ENCODE data around the gene MS4A3. TPM values are rescaled to one million over a fixed set of nuclear protein-coding genes. Genes with fewer than 3 reads are reported as not detected.

The MS4A3 gene
- total RNA-seq, 1 experiment from 2014 or later = not detected

GRCh38 chr11:60119710-60120109 is 63.2 kb downstream of the MS4A3 start:
- no peak for DNase-seq
- no peaks in the 10 kb centered on the region for H3K27me3 ChIP-seq (ENCODE audit: low read length)
- no peak overlapping the region for H3K4me3 ChIP-seq (ENCODE audit: low read length)
- no peak overlapping the region for H2AFZ ChIP-seq (ENCODE audit: low read length)
- no peaks in the 10 kb centered on the region for H3K36me3 ChIP-seq (ENCODE audit: insufficient read depth, low read length)
- no peaks in the 10 kb centered on the region for H3K9me2 ChIP-seq (replicated peaks; ENCODE audit: insufficient read depth, low read length)
- no peaks in the 10 kb centered on the region for H3K79me2 ChIP-seq (ENCODE audit: low read length)
- H3K4me1 ChIP-seq (ENCODE audit: low read length) = no peaks in the 10 kb centered on the region; the same call in 1 of the 2 replicates
- no peaks in the 10 kb centered on the region for H4K20me1 ChIP-seq (ENCODE audit: insufficient read depth, low read depth, low read length)
- H3K4me2 ChIP-seq (ENCODE audit: low read depth, low read length, poor library complexity, severe bottlenecking) = no peak overlapping the region
- H3K9me3 ChIP-seq (ENCODE audit: low read length) = no peaks in the 10 kb centered on the region
- no peak overlapping the region for H3K9ac ChIP-seq (ENCODE audit: low read length)
- H3K27ac ChIP-seq (ENCODE audit: low read length) = no peak overlapping the region

Other genes with a start within 250 kb of the MS4A3 start
- gene MRPL16, start 245.9 kb upstream of the MS4A3 start, total RNA-seq (2014; rRNA removed; shearing (Covaris generic); ENCODE audit: low replicate concordance) = 70.1 and 81.6 TPM in 2 replicates
- not detected in 2 replicates for gene CBLIF, start 211.2 kb upstream of the MS4A3 start, total RNA-seq (2014; rRNA removed; shearing (Covaris generic); ENCODE audit: low replicate concordance)
- gene TCN1, start 190.2 kb upstream of the MS4A3 start, total RNA-seq (2014; rRNA removed; shearing (Covaris generic); ENCODE audit: low replicate concordance) = not detected in 2 replicates
- not detected in 2 replicates for gene OOSP3, start 177.9 kb upstream of the MS4A3 start, total RNA-seq (2014; rRNA removed; shearing (Covaris generic); ENCODE audit: low replicate concordance)
- not detected in 2 replicates for gene OOSP1, start 118.2 kb upstream of the MS4A3 start, total RNA-seq (2014; rRNA removed; shearing (Covaris generic); ENCODE audit: low replicate concordance)
- gene OOSP4A, start 92.6 kb upstream of the MS4A3 start, total RNA-seq (2014; rRNA removed; shearing (Covaris generic); ENCODE audit: low replicate concordance) = not detected in 2 replicates
- gene OOSP4B, start 39.5 kb upstream of the MS4A3 start, total RNA-seq (2014; rRNA removed; shearing (Covaris generic); ENCODE audit: low replicate concordance) = not detected in 2 replicates
- not detected in 2 replicates for gene OOSP2, start 16.3 kb upstream of the MS4A3 start, total RNA-seq (2014; rRNA removed; shearing (Covaris generic); ENCODE audit: low replicate concordance)
- gene MS4A2, start 32.0 kb downstream of the MS4A3 start, total RNA-seq (2014; rRNA removed; shearing (Covaris generic); ENCODE audit: low replicate concordance) = not detected in 2 replicates
- not detected in 2 replicates for gene MS4A6A, start 126.4 kb downstream of the MS4A3 start, total RNA-seq (2014; rRNA removed; shearing (Covaris generic); ENCODE audit: low replicate concordance)
- not detected in 2 replicates for gene MS4A4E, start 186.5 kb downstream of the MS4A3 start, total RNA-seq (2014; rRNA removed; shearing (Covaris generic); ENCODE audit: low replicate concordance)
- not detected in 2 replicates for gene MS4A4A, start 224.0 kb downstream of the MS4A3 start, total RNA-seq (2014; rRNA removed; shearing (Covaris generic); ENCODE audit: low replicate concordance)

Measured in Karpas-422 (cell line).